Lower leg skin (tissue), 4 donors: Measurements from ENCODE around the gene OTOS. TPM values are rescaled to one million over a fixed set of nuclear protein-coding genes. Genes with fewer than 3 reads are reported as not detected.

Source experiments
- DNase-seq, 2 donors: peaks; one replicate each; pipeline ENCODE4 v3.0.0-alpha.2; 2019; ENCODE audit warnings: low spot score in 2 of 2
- H3K4me3 ChIP-seq: fragments of 200-600 bp; sonication (generic); 2 replicates; pipeline ENCODE4 v1.5.1; 2017; ENCODE audit warnings: mild to moderate bottlenecking, low read depth; ENCODE audit not compliant: poor library complexity, severe bottlenecking
- POLR2A ChIP-seq, 2 donors: fragments of 450-650 bp; IDR thresholded peaks; one replicate each; pipeline ENCODE4 v1.6.1; 2016 to 2017; ENCODE audit warnings: antibody characterized with exemption in 2 of 2, mild to moderate bottlenecking in 1 of 2, moderate library complexity in 1 of 2
- WGBS, 2 donors: methylation state at CpG; one replicate each; pipeline ENCODE4 v1.1.5; 2018; 5-methylcytosine and 5-hydroxymethylcytosine counted together
- intact Hi-C: fragments of 100-400 bp; cut with DNase I; formaldehyde crosslinking; loops from one replicate; pipeline ENCODE4 v1.15.0; 2023; ENCODE audit warnings: low total_unique reads
- total RNA-seq, 4 donors: library from RNA; depleted of rRNA; stranded (reverse); fragments of >200 nt; gene quantifications; one replicate each; pipeline ENCODE4 v1.1.0, GENCODE V29; 2016
- TF ChIP-seq, protein P1 (sequence below), 3 donors: fragments of 450-650 bp; IDR thresholded peaks; one replicate each; pipeline ENCODE4 v1.5.1; 2016; ENCODE audit warnings: antibody characterized with exemption in 3 of 3, mild to moderate bottlenecking in 3 of 3, moderate library complexity in 2 of 3

Gene OTOS
- total RNA-seq, 4 donors from 2014 or later: not detected

DNA sequence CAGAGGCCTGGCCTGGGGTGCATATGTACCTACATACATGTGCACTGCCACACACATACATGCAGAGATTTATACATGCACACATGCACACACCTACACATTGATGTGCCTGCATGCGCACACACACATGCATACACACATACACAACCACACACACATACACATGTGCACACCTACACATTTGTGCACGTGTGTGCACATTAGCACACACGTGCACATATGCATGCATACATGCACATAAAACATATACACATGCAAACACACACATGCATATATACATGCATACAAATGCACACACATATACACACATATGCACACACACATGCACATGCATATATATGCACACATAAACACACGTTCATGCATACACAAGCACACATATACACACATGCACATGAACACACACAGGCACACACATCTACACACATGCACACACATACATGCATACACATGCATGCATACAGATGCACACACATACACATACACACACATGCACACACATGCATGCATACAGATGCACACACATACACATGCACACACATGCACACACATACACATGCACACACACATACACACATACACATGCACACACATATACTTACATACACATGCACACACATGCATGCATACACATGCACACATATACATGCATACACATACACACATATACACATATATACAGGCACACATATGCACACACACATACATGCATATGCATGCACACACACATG is 23.6 kb upstream of the OTOS start:
- no peak for DNase-seq
- H3K4me3 ChIP-seq: no peak overlapping the region
- intact Hi-C loops: no loop called here
- no peak for TF ChIP-seq POLR2A (IDR thresholded peaks at IDR 0.05)
- TF ChIP-seq, protein P1, sequence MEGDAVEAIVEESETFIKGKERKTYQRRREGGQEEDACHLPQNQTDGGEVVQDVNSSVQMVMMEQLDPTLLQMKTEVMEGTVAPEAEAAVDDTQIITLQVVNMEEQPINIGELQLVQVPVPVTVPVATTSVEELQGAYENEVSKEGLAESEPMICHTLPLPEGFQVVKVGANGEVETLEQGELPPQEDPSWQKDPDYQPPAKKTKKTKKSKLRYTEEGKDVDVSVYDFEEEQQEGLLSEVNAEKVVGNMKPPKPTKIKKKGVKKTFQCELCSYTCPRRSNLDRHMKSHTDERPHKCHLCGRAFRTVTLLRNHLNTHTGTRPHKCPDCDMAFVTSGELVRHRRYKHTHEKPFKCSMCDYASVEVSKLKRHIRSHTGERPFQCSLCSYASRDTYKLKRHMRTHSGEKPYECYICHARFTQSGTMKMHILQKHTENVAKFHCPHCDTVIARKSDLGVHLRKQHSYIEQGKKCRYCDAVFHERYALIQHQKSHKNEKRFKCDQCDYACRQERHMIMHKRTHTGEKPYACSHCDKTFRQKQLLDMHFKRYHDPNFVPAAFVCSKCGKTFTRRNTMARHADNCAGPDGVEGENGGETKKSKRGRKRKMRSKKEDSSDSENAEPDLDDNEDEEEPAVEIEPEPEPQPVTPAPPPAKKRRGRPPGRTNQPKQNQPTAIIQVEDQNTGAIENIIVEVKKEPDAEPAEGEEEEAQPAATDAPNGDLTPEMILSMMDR (IDR thresholded peaks at IDR 0.05): no peak
- WGBS, 2 donors: 88 to 95% methylated on average over 4 of the region's 4 CpGs

DNA sequence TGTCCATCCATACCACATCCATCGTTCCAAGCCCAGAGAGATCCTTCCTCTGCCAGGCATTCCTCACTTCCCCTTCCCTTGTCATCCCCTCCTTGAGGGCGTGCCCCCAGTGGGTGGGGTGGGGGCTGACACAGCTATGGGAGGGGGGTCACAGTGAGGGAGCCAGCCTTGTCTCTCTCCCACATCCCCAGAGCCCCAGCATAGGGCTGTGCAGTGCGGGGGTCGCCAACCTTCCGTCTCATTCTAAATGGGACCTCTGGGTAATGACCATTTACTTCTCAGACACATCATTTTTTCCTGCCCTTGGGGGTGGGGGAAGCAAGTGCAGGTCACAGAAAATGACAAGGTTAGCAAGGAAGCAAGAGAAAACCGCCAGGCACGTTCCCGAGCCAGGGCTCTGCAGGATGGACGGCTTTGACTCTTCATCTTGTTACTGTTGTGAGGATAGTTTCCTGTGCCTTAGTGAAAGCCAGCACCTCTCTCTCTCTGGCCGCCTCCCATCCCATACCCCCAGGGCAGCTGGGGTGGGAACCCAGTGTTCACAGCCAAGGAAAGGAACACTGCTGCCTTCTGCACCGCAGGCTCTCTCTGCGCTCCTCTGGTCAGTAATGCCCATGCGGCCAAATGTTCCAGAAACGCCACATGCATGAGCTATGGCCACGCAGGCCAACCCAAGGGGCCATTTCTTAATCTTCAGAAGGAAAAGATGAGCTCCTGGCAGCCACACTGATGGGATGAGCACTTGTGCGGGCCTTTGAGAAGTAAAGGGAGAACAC is 22.7 kb upstream of the OTOS start:
- H3K4me3 ChIP-seq: no peak overlapping the region
- intact Hi-C loops: no loop called here
- no peak for TF ChIP-seq POLR2A (IDR thresholded peaks at IDR 0.05)
- TF ChIP-seq, protein P1 (IDR thresholded peaks at IDR 0.05): no peak
- DNase-seq: no peak
- 61% methylated on average over 16 of the region's 16 CpGs for WGBS, 2 donors

DNA sequence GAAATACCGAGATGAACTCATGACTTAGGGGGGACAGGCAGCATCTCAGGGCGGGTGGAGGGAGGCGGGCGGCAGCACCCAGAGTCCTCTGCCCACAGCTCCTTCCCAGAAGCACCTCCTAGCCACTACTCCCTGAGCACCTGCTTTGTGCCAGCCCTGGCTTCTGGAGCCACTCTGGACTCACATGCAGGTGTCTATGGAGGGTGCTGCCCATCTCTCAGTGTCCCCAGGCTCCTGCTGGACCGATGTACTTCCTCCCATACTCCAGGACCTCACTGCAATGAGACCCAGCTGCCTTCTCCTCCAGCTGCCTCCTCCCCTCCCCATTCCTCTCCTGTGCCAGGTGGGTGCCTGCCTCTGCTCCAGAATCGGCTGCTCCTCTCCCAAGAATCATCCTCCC is 22.1 kb upstream of the OTOS start:
- 67 to 72% methylated on average over 6 of the region's 6 CpGs for WGBS, 2 donors
- H3K4me3 ChIP-seq: no peak overlapping the region
- no peak for DNase-seq
- intact Hi-C loops: no loop called here
- TF ChIP-seq, protein P1 (IDR thresholded peaks at IDR 0.05): no peak
- no peak for TF ChIP-seq POLR2A (IDR thresholded peaks at IDR 0.05)

DNA sequence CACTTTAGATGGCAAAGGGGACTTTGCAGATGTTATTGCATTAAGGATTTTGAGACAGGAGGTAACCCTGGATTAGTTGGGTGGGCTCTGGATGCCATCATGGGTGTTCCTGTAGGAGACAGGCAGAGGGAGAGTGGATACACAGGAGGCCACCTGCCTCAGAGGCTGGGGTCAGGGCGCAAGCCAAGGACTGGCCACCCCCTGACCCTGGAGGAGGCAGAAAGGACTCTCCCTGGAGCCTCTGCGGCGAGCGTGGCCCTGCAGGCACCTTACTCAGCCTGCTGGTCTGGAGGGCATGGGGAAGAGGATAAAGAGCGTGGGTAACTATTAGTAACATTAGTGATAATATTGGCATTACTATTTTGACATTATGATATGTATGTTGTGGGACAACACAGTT is 21.6 kb upstream of the OTOS start:
- H3K4me3 ChIP-seq: no peak overlapping the region
- DNase-seq: no peak
- TF ChIP-seq, protein P1 (IDR thresholded peaks at IDR 0.05): no peak
- no peak for TF ChIP-seq POLR2A (IDR thresholded peaks at IDR 0.05)
- WGBS, 2 donors: 69% methylated on average over 5 of the region's 5 CpGs
- intact Hi-C loops: no loop called here

DNA sequence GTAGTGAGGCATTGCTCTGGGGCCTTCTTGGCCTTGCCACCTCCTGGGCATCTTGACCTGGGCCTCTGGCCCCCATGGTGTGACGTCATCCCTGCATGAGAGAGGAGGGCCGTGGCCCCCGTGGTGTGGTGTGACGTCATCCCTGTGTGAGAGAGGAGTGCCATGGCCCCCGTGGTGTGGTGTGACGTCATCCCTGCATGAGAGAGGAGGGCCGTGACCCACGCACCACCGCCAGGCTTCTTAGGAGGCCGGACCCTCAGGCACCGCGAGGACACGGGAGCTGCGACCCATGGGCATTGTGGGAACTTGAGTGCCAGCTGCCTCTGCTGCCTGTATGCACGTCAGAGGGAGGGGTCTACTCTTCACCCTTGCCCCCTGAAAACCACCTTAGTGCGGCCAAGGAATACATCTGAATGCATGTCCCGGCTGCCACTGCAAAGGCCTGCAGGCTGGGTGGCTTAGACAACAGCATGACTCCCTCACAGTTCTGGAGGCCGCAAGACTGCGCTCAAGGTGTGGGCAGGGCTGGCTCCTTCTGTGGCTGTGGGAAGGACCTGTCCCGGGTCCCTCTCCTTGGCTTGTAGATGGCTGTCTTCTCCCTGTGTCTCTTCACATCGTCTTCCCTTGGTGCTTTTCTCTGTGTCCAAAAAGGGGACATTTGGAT is 20.8 kb upstream of the OTOS start:
- intact Hi-C loops: no loop called here
- no peak for TF ChIP-seq POLR2A (IDR thresholded peaks at IDR 0.05)
- TF ChIP-seq, protein P1 (IDR thresholded peaks at IDR 0.05): no peak
- WGBS, 2 donors: 79 to 84% methylated on average over 19 to 21 of the region's 21 CpGs
- no peak overlapping the region for H3K4me3 ChIP-seq
- no peak for DNase-seq
